ENCODE measurements around the gene YOD1.

YOD1 gene

GRCh38 chr1:207015791-207016190 lies 35.2 kb downstream of the YOD1 start:
- peaks cover 53% of the 10 kb centered on the region for H3K27me3 ChIP-seq (ENCODE audit: low read depth, low read length)
- no peak overlapping the region for H3K4me3 ChIP-seq (ENCODE audit: low read length)
- no peaks in the 10 kb centered on the region for H3K9me3 ChIP-seq (ENCODE audit: insufficient read depth, low read length)
- H3K36me3 ChIP-seq (replicated peaks; ENCODE audit: low read depth, low read length): no peaks in the 10 kb centered on the region
- H4K20me1 ChIP-seq (ENCODE audit: insufficient read depth, low read length): no peaks in the 10 kb centered on the region
- H3K27ac ChIP-seq (ENCODE audit: low read length): no peak overlapping the region
- no peak overlapping the region for H3K9ac ChIP-seq (ENCODE audit: low read length)
- no peaks in the 10 kb centered on the region for H3K79me2 ChIP-seq (ENCODE audit: low read length)
- TF ChIP-seq CTCF (IDR thresholded peaks at IDR 0.05; ENCODE audit: low read depth, low read length) (no peak), EZH2phosphoT487 (IDR thresholded peaks at IDR 0.05; ENCODE audit: low read depth) (no peak)
- H3K4me1 ChIP-seq (ENCODE audit: low read length): no peaks in the 10 kb centered on the region
- H2AFZ ChIP-seq (ENCODE audit: low read depth, low read length): no peak overlapping the region
- H3K4me2 ChIP-seq (ENCODE audit: low read length): no peak overlapping the region

- Histone ChIP-seq H3K9ac (ENCODE audit: low read length) (no peak overlapping the region), H3K4me3 (ENCODE audit: low read length) (no peak overlapping the region), H3K27me3 (ENCODE audit: low read depth, low read length) (peaks cover 49% of the 10 kb centered on the region), H2AFZ (ENCODE audit: low read depth, low read length) (no peak overlapping the region), H3K4me1 (ENCODE audit: low read length) (no peaks in the 10 kb centered on the region), H3K9me3 (ENCODE audit: insufficient read depth, low read length) (no peaks in the 10 kb centered on the region), H3K36me3 (replicated peaks; ENCODE audit: low read depth, low read length) (no peaks in the 10 kb centered on the region), H3K4me2 (ENCODE audit: low read length) (no peak overlapping the region), H3K27ac (ENCODE audit: low read length) (no peak overlapping the region), H4K20me1 (ENCODE audit: insufficient read depth, low read length) (no peaks in the 10 kb centered on the region), H3K79me2 (ENCODE audit: low read length) (no peaks in the 10 kb centered on the region)
- TF ChIP-seq CTCF (IDR thresholded peaks at IDR 0.05; ENCODE audit: low read depth, low read length) (no peak), EZH2phosphoT487 (IDR thresholded peaks at IDR 0.05; ENCODE audit: low read depth) (no peak)
Observed at GRCh38 chr1:207014728-207015127, 36.3 kb downstream of the YOD1 start.

- H4K20me1 ChIP-seq (ENCODE audit: insufficient read depth, low read length): no peaks in the 10 kb centered on the region
- H3K9me3 ChIP-seq (ENCODE audit: insufficient read depth, low read length): no peaks in the 10 kb centered on the region
- no peak overlapping the region for H2AFZ ChIP-seq (ENCODE audit: low read depth, low read length)
- H3K4me2 ChIP-seq (ENCODE audit: low read length): no peak overlapping the region
- no peak overlapping the region for H3K4me3 ChIP-seq (ENCODE audit: low read length)
- peaks cover 44% of the 10 kb centered on the region for H3K27me3 ChIP-seq (ENCODE audit: low read depth, low read length)
- H3K36me3 ChIP-seq (replicated peaks; ENCODE audit: low read depth, low read length): no peaks in the 10 kb centered on the region
- H3K27ac ChIP-seq (ENCODE audit: low read length): no peak overlapping the region
- no peaks in the 10 kb centered on the region for H3K4me1 ChIP-seq (ENCODE audit: low read length)
- no peak for TF ChIP-seq CTCF (IDR thresholded peaks at IDR 0.05; ENCODE audit: low read depth, low read length)
- H3K9ac ChIP-seq (ENCODE audit: low read length): no peak overlapping the region
- H3K79me2 ChIP-seq (ENCODE audit: low read length): no peaks in the 10 kb centered on the region
Observed at GRCh38 chr1:207013321-207014085, 37.5 kb downstream of the YOD1 start.

GRCh38 chr1:207010726-207011125 lies 40.3 kb downstream of the YOD1 start:
- Histone ChIP-seq H2AFZ (ENCODE audit: low read depth, low read length) (no peak overlapping the region), H3K27ac (ENCODE audit: low read length) (no peak overlapping the region), H3K4me3 (ENCODE audit: low read length) (no peak overlapping the region), H3K4me2 (ENCODE audit: low read length) (no peak overlapping the region), H3K79me2 (ENCODE audit: low read length) (no peaks in the 10 kb centered on the region), H3K27me3 (ENCODE audit: low read depth, low read length) (peaks cover 58% of the 10 kb centered on the region), H3K36me3 (replicated peaks; ENCODE audit: low read depth, low read length) (no peaks in the 10 kb centered on the region), H3K9ac (ENCODE audit: low read length) (no peak overlapping the region), H3K9me3 (ENCODE audit: insufficient read depth, low read length) (no peaks in the 10 kb centered on the region), H3K4me1 (ENCODE audit: low read length) (no peaks in the 10 kb centered on the region), H4K20me1 (ENCODE audit: insufficient read depth, low read length) (no peaks in the 10 kb centered on the region)
- no peak for TF ChIP-seq CTCF (IDR thresholded peaks at IDR 0.05; ENCODE audit: low read depth, low read length)
- TF ChIP-seq EZH2phosphoT487 (IDR thresholded peaks at IDR 0.05; ENCODE audit: low read depth): no peak

Data from OCI-LY3 (cell line).